ENCODE measurements around the gene PPP1R14B. TPM values are rescaled to one million over a fixed set of nuclear protein-coding genes. Genes with fewer than 3 reads are reported as not detected.

PPP1R14B gene
- total RNA-seq, 1 donor from 2014 or later = 156 TPM

DNA sequence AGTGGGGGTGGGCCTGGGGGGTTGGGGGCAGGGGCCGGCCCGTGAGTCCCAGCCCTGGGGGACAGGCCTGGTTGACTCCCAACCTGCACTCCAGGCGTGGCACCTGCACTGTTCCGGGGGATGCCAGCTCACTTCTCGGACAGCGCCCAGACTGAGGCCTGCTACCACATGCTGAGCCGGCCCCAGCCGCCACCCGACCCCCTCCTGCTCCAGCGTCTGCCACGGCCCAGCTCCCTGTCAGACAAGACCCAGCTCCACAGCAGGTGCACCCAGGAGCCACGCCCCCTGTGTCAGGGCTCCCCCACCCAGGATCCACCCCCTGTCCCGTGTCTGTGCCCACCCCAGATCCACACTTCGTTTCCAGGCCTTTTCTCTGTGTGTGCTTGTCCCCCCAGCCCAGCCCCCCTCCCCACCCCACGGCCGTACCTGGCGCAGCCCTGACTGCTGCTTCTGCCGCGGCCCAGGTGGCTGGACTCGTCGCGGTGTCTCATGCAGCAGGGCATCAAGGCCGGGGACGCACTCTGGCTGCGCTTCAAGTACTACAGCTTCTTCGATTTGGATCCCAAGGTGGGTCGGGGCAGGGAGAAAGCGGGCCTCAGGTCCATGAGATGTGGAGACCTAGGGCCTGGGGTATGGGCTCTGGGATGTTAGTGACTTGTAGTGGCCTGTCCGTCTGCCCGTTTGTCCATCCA is 35.4 kb downstream of the PPP1R14B start:
- DNase-seq (ENCODE audit: low read depth in 2 of 2) = no peak

DNA sequence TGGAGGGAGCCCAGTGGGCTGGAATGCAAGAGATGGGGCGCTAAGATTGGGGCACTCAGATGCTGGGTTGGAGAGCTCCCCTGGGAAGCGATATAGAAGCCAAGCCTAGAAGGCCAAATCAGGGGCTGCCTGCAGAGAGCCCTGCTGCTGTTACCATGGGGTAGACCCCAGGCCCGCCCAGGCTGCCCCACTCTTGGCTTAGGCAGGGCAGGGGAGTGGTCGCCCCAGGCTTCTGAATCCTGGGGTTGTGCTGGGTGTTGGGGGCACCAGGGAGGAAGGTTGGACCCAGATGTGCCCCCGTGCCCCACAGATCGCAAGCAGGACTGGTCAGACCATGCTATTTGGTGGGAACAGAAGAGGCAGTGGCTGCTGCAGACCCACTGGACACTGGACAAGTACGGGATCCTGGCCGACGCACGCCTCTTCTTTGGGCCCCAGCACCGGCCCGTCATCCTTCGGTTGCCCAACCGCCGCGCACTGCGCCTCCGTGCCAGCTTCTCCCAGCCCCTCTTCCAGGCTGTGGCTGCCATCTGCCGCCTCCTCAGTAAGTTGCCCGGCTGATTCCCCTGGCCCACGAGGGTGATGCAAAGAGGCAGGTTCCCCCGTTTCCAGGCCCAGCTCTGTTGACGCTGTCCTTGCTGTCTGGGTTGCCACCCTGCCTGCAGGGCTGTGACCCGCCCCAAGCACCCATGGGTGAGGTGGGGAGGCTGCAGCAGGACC is 36.3 kb downstream of the PPP1R14B start:
- no peak for DNase-seq (ENCODE audit: low read depth in 2 of 2)

DNA sequence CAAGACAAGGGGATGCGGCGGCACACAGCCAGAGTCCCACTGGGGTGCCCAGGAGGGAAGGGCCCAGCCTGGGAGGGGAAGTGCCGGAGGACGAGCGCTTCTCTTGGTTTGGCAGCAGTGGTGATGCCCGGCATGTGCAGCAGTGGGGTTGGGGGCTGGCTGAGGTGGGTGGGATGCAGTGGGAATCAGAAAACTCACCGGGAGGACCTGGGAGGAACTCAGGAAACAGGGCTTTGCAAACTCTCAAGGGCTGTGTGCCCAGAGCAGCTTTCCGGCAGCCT is 37.2 kb downstream of the PPP1R14B start:
- no peak for DNase-seq (ENCODE audit: low read depth in 2 of 2)

DNA sequence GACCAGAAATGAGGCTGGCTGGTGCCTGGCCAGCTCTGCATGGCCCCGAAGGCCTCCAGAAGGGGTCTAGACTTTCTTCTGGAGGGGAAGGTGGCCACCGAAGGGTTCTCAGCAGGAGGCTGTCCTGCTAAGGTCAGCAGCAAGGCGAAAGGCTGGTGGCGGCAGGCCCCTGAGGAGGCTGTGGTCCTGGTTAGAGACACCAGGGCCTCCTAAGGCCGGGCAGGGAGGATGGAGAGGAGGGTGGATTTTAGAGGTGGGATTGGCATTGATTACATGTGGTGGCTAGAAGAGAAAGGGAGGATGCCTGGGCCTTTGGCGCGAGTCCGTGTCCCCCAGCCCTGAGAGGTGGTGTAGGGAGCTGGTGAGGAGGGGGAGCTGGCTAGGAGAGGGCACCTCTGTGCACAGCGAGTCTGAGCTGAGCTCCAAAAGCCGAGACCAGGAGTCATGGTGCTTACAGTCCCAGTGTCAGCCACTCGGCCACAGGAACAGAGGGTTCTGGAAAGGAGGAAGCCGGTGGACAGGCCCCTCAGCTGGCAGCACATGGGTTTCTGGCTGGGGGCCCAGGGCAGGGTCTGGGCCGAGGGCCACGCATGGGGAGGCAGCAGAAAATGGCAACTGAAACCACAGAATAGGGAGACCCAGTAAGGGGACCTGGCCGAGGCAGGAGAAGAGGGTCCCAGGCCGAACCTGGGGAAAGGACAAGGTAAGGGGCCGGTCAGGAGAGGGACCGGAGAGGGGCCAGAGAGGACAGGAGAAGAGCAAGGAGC is 37.8 kb downstream of the PPP1R14B start:
- no peak for DNase-seq (ENCODE audit: low read depth in 2 of 2)

DNA sequence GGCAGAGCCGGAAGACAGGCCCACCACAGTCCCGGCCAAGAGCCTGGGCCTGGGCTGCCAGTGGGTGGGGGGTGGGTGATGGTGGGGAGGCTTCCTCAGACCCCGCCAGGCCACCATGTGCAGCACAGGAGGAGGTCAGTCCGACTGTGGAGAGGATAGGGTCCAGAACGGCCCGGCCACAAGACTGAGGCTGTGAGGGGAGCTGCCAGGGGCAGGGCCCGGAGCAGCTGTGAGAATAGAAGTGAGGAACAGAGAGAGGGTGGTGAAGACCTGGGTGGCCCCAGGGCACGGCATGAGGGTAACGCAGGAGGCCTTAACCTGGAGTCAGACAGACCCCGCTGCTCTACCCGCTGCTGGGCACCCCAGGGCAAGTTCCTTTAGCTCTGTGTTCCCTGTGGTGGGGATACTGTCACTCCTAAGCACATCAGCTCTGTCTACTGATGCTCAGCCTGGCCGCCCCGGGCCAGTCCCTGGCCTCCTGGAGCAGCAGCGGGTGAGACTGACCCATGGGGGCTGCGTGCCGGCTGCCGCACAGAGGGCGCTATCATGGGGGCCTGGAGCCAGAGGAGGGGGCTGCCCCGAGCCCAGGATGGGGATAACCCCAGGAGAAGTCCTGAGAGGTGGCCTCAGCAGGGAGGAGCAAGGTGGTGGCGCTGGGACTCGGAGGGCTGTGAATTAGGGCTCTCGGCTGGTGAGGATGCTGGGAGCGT is 38.5 kb downstream of the PPP1R14B start:
- no peak for DNase-seq (ENCODE audit: low read depth in 2 of 2)

DNA sequence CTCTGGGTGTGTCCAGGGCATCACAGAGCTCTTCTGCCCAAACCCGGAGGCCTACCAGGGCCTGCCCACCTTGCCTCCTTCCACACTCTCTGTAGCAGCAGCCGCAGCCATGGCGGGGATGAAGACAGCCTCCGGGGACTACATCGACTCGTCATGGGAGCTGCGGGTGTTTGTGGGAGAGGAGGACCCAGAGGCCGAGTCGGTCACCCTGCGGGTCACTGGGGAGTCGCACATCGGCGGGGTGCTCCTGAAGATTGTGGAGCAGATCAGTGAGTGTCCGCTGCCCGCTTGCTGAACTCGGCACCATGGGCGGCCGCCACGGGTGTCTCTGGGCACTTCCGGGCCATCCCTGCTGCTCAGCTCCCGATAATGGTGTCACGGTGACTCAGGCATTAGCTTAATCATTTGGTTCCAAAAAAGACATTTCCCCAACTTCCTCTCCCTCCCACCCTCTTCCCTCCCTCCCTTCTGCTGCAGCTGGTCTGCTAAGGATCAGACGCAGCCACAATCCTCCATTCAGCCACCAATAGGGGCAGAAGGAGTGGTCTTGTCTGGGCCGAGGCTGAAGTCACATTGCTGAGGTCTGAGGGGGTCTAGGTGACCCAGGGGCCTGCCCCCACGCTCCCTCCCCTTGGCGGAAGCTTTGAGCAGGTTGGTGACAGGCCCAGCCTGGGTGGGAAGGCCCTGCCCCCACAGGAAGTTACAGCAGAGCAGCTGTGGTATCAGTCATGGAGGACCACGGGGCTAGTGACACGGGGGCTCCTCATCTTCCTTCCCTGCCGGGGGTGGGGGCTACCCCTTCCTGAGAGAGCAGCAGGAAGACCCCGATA is 39.3 kb downstream of the PPP1R14B start:
- DNase-seq (ENCODE audit: low read depth in 2 of 2) = peak; percentile 77 to 79

DNA sequence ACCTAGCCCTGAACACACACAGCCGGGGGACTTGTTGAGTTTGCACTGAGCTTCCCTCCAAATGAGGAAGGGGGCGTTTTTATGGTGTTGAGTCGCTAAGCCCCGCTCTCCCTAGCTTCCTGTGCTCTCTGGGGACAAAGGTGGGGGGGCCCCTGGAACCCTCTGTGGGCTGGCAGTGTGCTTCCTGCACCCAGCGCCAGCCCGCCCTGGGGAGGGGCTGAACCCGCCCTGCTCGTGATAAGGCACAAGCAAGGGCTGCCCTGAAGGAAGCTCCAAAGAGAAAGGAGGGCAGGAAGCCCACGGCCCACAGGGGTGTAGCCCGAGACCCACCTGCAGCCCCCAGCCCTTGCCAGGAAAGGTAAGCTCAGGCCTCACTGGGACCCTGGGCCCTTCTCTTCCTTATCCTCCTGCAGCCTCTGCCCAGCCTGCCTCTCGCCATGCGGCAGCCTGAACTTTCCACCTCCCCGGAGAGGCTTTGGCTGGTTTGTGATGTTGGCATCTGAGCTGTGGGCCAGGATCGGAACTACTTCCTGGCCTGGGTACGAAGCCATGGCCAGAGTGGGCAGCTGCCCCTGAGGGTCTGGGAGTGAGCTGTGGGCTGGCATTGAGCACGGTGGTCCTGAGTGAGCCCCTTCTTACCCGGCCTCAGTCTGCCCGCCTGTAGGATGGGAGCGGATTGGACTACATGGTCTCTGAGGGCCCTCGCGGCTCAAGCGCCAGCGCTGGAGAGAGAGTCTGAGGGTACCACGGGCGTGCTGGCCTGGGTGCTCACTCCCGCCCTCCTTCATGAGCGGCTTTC is 40.1 kb downstream of the PPP1R14B start, which contains the start of gene FERMT3:
Gene FERMT3 (plus strand): TSS at position 265 of the 799 bp plus-strand sequence. CDS start 644 bp downstream, outside the sequence.
- DNase-seq (ENCODE audit: low read depth in 2 of 2) = peak in 1 of 2 donors; percentile 27

DNA sequence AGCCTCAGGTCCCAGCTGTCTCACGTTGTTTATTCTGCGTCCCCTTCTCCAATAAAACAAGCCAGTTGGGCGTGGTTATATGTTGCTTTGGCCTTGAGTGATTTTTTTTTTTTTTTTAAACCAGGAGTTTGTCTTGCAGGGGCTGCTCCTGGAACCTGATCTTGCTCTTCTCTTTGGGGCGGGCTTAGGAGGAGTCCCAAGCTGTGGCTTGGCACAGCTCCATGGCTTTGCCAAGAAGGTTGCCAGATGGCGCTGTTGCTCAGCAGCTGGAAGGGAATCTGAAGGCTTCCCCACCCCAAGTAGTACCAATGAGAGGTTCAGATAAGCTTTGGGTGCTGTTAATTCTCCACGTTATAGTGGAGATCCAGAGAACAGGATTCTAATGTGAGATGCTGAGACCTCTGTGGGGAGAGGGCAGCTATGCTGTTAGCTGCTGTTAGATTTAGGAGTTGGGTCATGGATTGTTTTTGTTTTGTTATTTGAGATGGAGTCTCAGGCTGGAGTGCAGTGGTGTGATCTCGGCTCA is 42.2 kb downstream of the PPP1R14B start:
- peak; percentile 65 to 92 for DNase-seq (ENCODE audit: low read depth in 2 of 2)

DNA sequence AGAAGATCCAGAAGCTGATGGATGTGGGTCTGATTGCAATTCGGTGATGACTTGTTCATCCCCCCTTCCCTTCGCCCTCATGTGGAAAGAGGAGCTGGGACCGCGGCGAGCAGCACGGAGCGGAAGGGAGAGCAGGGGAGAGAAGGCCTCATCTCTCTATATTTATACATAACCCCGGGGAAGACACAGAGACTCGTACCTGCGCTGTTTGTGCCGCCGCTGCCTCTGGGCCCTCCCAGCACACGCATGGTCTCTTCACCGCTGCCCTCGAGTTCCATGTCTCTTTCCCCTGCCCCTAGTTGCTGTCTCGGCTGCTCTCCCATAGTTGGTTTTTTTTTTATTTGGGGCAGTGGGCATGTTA is 42.7 kb downstream of the PPP1R14B start:
- DNase-seq (ENCODE audit: low read depth in 2 of 2) = no peak

DNA sequence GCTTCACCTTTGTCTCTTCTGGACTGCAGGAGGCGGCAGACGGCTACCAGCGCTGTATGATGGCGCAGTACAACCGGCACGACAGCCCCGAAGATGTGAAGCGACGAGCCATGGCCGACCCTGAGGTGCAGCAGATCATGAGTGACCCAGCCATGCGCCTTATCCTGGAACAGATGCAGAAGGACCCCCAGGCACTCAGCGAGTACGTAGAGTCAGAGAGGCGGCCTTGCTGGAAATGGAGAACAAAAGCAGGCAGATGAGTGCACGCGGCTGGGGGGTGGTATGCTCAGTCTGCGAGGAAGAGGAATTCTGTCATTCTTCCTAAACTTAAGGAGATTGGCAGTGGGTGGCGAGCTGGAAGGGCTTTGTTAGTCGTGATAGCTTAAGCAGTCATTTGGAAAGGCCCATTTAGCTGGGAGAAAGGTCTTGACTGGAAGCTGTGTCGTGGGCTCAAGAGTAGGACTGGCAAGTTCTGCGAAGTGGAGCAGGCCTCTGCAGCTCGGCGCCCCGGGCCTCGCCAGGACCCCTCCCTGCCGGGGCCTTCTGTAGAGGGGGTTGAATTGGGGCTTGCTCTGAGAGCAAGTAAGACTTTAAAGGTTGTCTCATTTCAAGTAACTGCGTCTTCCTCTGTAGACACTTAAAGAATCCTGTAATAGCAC is 43.2 kb downstream of the PPP1R14B start:
- no peak for DNase-seq (ENCODE audit: low read depth in 2 of 2)

DNA sequence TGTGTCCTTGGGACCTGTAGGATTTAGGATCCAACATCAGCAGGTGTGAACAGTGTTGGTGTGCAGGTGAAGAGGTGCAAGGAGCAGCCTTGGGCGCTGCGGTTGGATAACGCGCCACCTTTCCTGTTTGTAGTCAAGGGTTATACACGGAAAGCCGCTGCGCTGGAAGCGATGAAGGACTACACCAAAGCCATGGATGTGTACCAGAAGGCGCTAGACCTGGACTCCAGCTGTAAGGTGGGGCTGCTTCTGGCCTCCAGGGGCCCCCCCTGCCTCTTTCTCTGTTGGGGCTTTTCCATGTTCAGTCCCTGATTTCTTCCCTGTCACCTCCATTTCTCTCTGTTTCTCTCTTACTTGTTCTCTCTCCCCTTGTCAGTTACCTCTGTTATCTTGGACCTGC is 43.8 kb downstream of the PPP1R14B start:
- no peak for DNase-seq (ENCODE audit: low read depth in 2 of 2)

DNA sequence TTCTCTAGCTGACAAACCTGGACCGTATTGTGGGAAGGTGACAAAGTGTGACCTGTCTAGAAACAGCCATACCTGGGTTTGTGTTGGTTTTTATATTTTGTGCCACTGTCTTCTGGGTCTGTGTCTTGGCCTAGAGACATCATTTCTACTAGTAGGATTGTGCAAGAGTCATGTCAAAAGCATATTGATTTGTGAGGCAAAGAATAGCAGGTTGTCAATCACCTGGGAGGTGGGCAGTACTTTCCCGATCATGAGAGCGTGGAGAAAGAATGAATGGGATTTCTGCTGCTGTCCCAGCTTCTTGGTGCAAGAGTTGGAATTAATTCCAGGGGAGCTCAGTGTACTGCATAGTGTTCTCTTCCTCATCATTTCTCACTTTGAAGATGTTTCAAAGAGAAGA is 45.2 kb downstream of the PPP1R14B start:
- no peak for DNase-seq (ENCODE audit: low read depth in 2 of 2)

DNA sequence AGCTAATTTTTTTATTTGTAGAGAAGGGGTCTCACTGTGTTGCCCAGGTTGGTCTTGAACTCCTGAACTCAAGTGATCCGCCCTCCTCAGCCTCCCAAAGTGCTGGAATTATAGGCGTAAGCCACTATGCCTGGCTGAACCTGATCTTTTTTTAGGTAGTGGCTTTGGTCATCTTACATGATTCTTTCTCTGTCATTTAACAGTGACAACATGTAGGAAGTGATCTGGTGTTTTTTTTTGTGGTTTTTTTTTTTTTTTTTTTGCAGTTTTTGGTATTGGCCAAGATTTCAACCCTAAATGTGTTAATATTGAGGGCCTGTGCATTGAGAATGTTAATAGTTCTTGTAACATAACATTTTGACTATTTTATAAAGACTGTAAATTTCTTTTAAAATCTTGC is 48.2 kb downstream of the PPP1R14B start:
- DNase-seq (ENCODE audit: low read depth in 2 of 2) = no peak

DNA sequence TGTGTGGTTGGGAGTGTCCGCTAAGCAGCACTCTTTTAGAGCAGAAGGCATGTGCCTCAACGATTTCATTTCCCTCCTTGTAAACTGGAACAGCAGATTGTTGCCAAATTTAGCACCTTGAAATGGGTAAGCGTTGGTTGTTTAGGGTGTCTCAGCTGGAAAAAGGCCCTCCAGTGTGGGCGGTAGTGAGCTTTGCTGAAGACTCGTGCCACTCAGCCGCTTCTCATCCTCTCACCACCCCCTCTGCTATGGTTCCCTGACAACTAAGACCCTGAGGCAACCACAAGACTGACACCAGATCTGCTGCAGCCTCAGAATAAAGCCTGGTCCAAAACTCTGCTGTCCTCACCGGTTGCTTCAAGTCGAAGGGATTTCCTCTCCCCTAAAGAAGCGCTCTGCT is 50.1 kb downstream of the PPP1R14B start:
- no peak for DNase-seq (ENCODE audit: low read depth in 2 of 2)

Other genes starting within 250 kb of the PPP1R14B start
- gene FLRT1, start 211.0 kb downstream of the PPP1R14B start, total RNA-seq = not detected in 2 replicates
- gene MACROD1, start 80.8 kb downstream of the PPP1R14B start, total RNA-seq = 23.1 and 25.4 TPM in 2 replicates
- 117 and 122 TPM in 2 replicates for gene STIP1, start 60.8 kb downstream of the PPP1R14B start, total RNA-seq
- gene FERMT3, start 40.2 kb downstream of the PPP1R14B start, total RNA-seq = 5.4 and 15.7 TPM in 2 replicates
- gene TRPT1, start 20.8 kb downstream of the PPP1R14B start, total RNA-seq = 19.3 and 27.6 TPM in 2 replicates
- 26.4 and 31.1 TPM in 2 replicates for gene NUDT22, start 20.7 kb downstream of the PPP1R14B start, total RNA-seq
- gene DNAJC4, start 16.4 kb downstream of the PPP1R14B start, total RNA-seq = 7.8 and 20.1 TPM in 2 replicates
- 7.7 and 22.4 TPM in 2 replicates for gene VEGFB, start 12.4 kb downstream of the PPP1R14B start, total RNA-seq
- 51.3 and 69.7 TPM in 2 replicates for gene FKBP2, start 5.8 kb downstream of the PPP1R14B start, total RNA-seq
- 16.3 and 17.3 TPM in 2 replicates for gene PLCB3, start 4.6 kb upstream of the PPP1R14B start, total RNA-seq
- gene BAD, start 37.7 kb upstream of the PPP1R14B start, total RNA-seq = 65.4 and 65.7 TPM in 2 replicates
- 6.2 and 9.5 TPM in 2 replicates for gene GPR137, start 38.9 kb upstream of the PPP1R14B start, total RNA-seq
- not detected in 2 replicates for gene KCNK4, start 44.4 kb upstream of the PPP1R14B start, total RNA-seq
- gene CATSPERZ, start 53.4 kb upstream of the PPP1R14B start, total RNA-seq = 0.25 TPM in 1 of 2 replicates, not detected in the other
- gene ESRRA, start 58.6 kb upstream of the PPP1R14B start, total RNA-seq = 42.0 and 56.0 TPM in 2 replicates
- gene TRMT112, start 70.6 kb upstream of the PPP1R14B start, total RNA-seq = 168 and 222 TPM in 2 replicates
- 217 and 224 TPM in 2 replicates for gene PRDX5, start 71.2 kb upstream of the PPP1R14B start, total RNA-seq
- 1.5 and 1.8 TPM in 2 replicates for gene CCDC88B, start 93.3 kb upstream of the PPP1R14B start, total RNA-seq
- gene RPS6KA4, start 112.2 kb upstream of the PPP1R14B start, total RNA-seq = 29.4 and 35.8 TPM in 2 replicates